ENCODE data around the gene CRIM1.
"Not testable (repeated sequence)": the region's sequence is repeated elsewhere in the genome, so short reads cannot be mapped to it uniquely, and the experiment has no call there.

The CRIM1 gene

GRCh38 chr2:36354811-36355150 lies 797 bp upstream of the CRIM1 start:
- DNase-seq = no peak

DNA sequence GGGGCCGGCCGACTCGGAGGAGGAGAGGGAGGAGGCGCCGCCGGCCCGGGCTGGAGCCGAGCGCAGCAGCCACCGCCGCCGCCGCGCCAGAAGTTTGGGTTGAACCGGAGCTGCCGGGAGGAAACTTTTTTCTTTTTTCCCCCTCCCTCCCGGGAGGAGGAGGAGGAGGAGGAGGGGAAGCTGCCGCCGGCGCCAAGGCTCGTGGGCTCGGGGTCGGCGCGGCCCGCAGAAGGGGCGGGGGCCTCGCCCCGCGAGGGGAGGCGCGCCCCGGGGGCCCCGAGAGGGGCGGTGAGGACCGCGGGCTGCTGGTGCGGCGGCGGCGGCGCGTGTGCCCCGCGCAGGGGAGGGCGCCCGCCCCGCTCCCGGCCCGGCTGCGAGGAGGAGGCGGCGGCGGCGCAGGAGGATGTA lies 316 bp downstream of the CRIM1 start:
- DNase-seq = peak in 1 of 5 donors; percentile 6

DNA sequence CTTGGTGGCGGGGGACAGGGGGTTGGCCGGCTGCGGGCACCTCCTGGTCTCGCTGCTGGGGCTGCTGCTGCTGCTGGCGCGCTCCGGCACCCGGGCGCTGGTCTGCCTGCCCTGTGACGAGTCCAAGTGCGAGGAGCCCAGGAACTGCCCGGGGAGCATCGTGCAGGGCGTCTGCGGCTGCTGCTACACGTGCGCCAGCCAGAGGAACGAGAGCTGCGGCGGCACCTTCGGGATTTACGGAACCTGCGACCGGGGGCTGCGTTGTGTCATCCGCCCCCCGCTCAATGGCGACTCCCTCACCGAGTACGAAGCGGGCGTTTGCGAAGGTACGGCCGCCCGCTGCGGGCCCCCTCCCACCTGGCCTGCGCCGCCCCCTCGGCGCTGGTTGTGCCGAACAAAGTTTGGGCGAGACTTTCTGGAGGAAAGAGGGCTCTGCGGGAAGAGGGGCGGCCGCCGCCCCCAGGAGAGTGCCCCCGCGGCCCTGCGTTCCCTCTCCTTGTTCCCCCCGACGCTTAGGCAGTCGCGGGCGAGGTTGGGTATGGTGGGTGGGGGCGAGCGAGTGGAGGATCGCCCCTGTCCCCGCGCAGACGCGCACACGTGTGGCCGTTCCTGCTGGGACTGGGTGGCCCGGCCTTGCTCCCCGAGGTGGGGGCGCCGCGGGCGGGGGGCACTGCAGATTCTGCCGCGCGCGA lies 866 bp downstream of the CRIM1 start:
- DNase-seq = peak in 2 of 5 donors; percentile 9 to 41

DNA sequence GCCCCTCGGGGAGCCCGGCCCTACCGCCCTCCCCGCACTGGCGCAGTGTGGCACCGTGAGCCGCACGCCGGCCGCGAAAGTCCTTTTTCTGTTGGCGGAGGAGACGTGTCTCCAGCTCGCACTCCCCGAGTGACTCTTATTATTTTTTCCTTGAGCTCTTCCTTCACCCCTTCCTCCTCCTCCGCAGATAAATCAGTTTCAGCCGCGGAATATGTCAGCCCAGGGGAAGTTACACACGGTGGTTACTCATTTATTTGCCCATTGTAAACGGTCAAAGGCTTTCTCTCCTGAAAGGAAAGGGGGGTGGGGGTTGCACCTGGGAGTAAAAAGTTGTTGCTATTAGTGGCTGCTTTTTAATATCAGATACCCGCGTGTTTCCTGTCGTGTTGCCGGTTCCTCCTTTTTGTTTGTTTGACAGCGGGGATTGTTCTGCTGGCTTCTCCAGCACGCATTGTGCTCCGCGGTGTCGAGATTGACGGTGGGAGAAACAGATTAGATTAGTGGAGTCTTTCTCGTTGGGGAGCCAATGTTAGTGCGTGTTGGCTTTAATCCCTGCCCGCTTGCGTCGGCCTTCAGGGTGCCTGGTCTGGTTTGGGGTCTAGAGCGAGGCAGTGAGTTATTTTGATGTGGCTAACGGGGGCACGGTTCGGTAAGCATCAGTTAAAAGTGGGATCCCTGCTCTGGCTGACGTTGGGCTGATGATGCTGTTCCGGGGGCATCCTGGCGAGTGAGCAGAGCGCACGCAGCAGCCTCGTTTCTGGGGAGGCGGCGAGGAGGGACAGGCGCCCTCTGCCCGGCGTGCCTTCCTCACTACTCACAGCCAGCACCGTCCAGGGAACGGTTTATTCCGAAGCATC lies 1.6 kb downstream of the CRIM1 start:
- DNase-seq = peak in 1 of 5 donors; percentile 25

GRCh38 chr2:36357847-36358659 lies 2.5 kb downstream of the CRIM1 start:
- no peak for DNase-seq

GRCh38 chr2:36359067-36359466 lies 3.5 kb downstream of the CRIM1 start:
- DNase-seq = no peak

DNA sequence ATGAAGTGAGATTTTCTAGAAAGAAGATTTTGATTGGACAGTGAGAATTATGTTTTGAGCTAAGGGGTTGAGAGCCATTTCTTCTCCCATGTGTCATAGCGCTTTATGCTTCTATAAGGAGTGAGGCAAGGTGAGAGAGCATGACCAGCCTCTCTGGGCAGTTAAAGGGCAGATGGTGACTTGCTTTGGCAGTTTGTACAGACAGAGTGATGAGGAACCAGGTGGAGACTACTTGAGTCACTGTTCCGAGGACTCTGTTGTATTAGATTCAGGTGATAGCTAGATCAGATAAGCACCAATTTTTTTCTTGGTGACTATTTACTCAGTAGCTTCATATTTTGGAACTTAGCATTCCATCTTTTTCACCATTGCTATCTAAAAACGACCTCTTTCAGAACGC lies 4.5 kb downstream of the CRIM1 start:
- no peak for DNase-seq

DNA sequence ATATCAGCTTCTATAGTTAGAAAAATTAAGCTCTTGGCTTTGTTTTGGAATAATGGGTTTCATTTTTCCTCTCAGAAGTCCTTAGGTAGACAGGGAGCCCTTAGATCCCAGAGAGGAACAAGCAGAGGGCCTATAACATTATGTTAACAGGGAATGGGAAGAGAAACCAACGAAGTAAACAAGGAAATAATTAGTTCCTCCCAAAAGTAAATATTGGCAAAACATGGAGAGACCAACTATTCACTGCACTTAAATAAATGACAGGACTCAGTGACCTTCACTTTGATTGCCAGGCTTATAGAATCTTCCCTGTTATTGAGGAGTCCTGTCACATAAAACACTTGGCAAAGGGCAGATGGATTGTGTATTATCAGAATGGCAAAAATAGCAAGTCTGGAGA lies 5.3 kb downstream of the CRIM1 start:
- no peak for DNase-seq

- DNase-seq = no peak
These were observed 5.8 kb downstream of the CRIM1 start for GRCh38 chr2:36361396-36361795.

DNA sequence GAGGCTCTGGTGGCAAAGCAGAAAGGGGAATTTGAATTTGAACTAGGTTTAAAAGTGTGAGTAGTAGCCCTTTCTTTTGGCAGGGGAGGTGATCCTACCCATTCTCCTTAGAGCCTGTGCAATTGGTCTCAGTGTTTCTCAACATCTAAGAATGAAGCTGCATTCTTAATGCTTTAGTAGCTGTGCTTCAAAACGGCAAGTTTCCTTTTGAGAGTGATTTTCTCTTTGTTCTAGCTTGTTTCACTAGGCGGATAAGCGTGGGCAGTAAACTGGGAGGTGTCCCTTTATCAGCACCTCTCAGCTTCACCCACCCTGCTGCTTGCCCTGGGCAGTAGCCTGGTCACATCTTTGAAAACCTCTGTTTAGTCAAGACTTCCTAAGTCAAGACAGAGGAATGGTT lies 6.7 kb downstream of the CRIM1 start:
- DNase-seq = no peak

- DNase-seq = not testable (repeated sequence)
These were observed 7.5 kb downstream of the CRIM1 start for GRCh38 chr2:36363085-36363484.

- DNase-seq = no peak
These were observed 11.0 kb downstream of the CRIM1 start for GRCh38 chr2:36366491-36367120.

- no peak for DNase-seq
These were observed 11.9 kb downstream of the CRIM1 start for GRCh38 chr2:36367486-36367885.

DNA sequence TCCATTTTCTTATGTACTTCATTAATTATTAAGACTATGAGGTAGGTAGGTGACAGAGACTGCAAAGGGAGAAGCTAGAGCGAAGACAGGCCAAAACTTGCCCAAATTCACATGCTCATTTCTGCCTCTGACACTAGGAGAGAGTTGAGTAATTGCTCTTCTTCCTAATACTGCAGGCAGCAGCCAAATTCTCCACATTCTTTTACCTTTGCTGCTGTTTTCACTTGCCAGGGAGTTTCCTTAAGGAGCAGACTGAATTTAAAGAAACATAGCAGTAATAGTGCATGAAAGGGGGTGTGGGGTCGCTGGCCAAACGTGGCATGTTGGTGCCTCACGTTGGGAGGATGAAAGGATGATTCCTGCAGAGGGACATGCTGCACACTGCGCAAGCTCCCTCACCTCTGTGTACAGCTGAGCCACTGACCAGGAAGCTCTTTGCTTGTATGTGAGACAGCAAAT lies 12.3 kb downstream of the CRIM1 start:
- no peak for DNase-seq

- DNase-seq = no peak
These were observed 12.9 kb downstream of the CRIM1 start for GRCh38 chr2:36368438-36368837.

DNA sequence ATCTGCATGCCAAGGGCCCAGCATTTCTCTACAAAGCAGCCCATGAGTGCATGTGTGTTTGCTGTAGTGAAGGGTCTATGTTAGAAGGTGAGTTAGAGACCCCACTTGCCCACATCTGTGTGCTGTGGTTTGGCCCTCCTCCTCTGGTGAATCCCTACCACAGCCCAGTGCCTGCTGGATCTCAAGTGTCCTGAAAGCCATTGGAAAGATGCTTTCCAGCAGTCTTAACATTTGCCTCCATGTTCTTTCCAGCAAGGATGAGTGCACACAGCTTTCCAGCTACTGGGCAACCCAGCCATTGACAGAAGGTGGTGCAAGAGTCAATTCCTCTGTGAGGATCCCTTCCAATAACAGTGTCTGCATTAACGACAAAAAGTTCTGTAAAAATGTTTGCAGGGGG lies 13.6 kb downstream of the CRIM1 start:
- no peak for DNase-seq

- no peak for DNase-seq
These were observed 14.1 kb downstream of the CRIM1 start for GRCh38 chr2:36369716-36370115.

DNA sequence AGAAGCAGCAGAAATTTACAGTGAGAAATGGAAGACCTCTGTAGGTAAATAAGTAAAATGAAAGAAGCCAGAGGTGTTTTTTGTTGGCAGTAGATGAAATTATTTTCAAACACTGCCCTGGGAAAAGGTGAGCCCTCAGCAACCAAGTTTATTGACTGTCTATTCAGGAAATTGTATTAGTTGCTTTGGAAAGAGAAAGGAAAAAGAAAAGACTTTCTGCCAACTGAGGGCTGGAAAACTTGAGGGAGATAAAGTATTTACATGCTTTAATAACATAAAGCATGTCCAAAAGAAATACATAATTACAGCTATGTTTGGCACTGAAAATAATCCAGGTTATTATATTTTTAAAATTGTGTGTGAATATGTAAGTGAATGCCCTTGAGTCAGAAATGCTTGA lies 14.7 kb downstream of the CRIM1 start:
- DNase-seq = no peak

DNA sequence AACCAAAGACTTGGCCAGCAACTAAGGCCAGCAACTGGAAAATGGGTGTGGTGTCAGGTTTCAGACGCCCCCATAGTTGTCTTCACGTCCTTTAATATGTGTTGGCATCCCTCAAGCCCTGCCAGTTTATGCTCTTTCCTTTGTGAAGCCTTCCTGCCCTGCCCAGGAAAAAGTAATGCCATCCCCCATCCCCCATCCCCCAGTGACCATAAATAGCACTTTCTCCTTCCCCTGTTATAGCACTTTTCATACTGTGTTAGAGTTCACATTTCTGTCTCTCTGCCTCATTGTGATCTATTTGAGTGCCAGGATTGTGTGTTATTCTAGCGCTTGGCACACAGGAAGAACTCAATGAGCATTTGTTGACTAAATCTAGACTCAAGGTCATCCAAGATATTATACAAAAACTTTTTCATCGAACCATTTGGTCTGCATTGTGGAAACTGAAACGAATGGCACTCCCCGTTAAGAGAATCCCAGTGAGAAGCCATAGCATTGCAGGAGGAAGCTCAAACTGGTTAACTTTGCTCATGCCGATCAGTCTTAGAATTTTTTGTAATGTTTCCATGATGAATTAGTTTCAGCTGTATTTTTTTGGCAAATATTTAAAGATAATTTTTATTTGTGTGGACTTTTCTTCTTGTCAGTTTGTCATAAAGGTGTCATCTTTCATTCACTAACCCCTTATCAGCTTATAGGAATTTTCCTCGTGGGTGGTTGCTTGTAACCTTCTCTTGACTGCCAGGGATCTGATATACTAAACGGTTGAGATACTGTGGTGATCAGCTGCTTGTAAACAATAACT lies 15.7 kb downstream of the CRIM1 start:
- no peak for DNase-seq

DNA sequence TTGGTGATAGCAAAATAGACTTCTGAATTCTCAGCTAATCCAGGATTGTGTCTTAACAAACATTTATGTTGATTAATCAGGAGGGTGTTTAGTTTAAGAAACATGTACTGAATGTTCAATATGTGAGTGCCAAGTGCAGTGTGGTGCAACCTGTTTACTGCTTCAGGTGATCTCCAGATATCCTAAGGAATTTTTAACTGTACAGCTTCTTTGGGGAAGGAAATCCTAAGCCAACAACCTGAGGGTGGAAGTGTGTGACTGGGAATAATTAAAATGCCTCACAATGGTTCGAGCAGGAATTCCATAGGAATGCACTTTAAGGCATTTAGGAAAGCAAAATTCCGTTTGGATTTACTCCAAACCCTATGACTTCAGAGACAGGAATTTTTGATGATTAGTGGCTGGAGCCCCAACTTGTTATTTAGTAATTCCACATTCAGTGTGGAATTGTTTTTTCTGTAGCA lies 16.4 kb downstream of the CRIM1 start:
- no peak for DNase-seq

GRCh38 chr2:36373149-36373926 lies 17.8 kb downstream of the CRIM1 start:
- DNase-seq = peak in 1 of 5 donors; percentile 52

Measured in T-helper 1 cell (primary cell).